Mesothelial cell of epicardium (in vitro differentiated cells): ENCODE data around the gene STKLD1. TPM values are rescaled to one million over a fixed set of nuclear protein-coding genes. Genes with fewer than 3 reads are reported as not detected.
"Not testable (repeated sequence)": the region's sequence is repeated elsewhere in the genome, so short reads cannot be mapped to it uniquely, and the experiment has no call there.

ENCODE experiments used
- DNase-seq, 2 experiments: peaks; one replicate each; pipeline ENCODE4 v3.0.0; 2021; ENCODE audit warnings: low spot score in 2 of 2; ENCODE audit not compliant: unreplicated experiment in 2 of 2
- H3K27ac Mint-ChIP-seq: 2 replicates; pipeline ENCODE4 v1.8.0; 2021; ENCODE audit warnings: mixed read lengths
- H3K27me3 Mint-ChIP-seq: 2 replicates; pipeline ENCODE4 v1.8.0; 2021; ENCODE audit warnings: low read depth, mixed read lengths
- H3K36me3 Mint-ChIP-seq: 2 replicates; pipeline ENCODE4 v1.8.0; 2021; ENCODE audit warnings: mixed read lengths
- H3K4me1 Mint-ChIP-seq: 2 replicates; pipeline ENCODE4 v1.8.0; 2021; ENCODE audit warnings: mixed read lengths
- H3K4me3 Mint-ChIP-seq: 2 replicates; pipeline ENCODE4 v1.8.0; 2021; ENCODE audit warnings: mild to moderate bottlenecking, moderate library complexity, mixed read lengths
- H3K9me3 Mint-ChIP-seq: 2 replicates; pipeline ENCODE4 v1.8.0; 2021; ENCODE audit warnings: mixed read lengths
- total RNA-seq: library from RNA; stranded (reverse); gene quantifications from 3 replicates; pipeline ENCODE4 v1.2.1, GENCODE V29; 2021
- TF ChIP-seq, protein P1 (sequence below): fragments of 200-600 bp; sonication (generic); IDR thresholded peaks from one replicate; pipeline ENCODE4 v1.5.0; 2021; ENCODE audit warnings: antibody characterized with exemption; ENCODE audit not compliant: unreplicated experiment

The STKLD1 gene
- total RNA-seq, 1 donor from 2014 or later, result 6.7 TPM

DNA sequence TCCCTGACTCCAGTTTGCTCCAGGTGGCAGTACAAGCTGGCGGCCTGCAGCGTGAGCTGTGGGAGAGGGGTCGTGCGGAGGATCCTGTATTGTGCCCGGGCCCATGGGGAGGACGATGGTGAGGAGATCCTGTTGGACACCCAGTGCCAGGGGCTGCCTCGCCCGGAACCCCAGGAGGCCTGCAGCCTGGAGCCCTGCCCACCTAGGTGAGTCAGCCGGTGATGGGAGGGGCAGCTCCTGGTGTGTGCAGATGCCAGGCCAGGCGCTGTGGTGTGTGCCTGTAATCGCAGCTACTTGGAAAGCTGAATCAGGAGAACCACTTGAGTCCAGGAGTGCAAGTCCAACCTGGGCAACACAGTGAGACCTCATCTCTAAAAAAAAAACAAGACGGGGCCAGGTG is 73.6 kb downstream of the STKLD1 start:
- Mint-ChIP-seq H3K9me3 (no peaks in the 10 kb centered on the region), H3K27ac (no peak overlapping the region), H3K4me1 (no peaks in the 10 kb centered on the region), H3K27me3 (peaks cover 9% of the 10 kb centered on the region), H3K4me3 (no peak overlapping the region), H3K36me3 (no peaks in the 10 kb centered on the region)
- DNase-seq, result no peak
- TF ChIP-seq, protein P1, sequence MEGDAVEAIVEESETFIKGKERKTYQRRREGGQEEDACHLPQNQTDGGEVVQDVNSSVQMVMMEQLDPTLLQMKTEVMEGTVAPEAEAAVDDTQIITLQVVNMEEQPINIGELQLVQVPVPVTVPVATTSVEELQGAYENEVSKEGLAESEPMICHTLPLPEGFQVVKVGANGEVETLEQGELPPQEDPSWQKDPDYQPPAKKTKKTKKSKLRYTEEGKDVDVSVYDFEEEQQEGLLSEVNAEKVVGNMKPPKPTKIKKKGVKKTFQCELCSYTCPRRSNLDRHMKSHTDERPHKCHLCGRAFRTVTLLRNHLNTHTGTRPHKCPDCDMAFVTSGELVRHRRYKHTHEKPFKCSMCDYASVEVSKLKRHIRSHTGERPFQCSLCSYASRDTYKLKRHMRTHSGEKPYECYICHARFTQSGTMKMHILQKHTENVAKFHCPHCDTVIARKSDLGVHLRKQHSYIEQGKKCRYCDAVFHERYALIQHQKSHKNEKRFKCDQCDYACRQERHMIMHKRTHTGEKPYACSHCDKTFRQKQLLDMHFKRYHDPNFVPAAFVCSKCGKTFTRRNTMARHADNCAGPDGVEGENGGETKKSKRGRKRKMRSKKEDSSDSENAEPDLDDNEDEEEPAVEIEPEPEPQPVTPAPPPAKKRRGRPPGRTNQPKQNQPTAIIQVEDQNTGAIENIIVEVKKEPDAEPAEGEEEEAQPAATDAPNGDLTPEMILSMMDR, result no peak

DNA sequence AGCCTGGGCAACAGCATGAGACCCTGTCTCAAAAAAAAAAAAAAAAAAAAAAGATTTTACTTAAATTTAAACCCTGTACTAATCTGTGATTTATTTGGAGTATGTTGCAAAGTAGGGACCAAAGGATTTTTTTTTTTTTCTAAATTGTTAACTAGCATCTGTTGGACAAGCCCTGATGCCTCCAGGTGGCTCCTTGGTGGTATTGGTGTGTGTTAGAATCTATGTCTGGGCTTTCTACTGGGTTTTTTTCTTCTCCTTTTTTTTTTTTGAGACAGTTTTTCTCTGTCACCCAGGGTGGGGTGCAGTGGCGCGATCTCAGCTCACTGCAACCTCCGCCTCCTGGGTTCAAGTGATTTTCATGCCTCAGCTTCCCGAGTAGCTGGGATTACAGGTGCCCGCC is 75.7 kb downstream of the STKLD1 start:
- H3K4me3 Mint-ChIP-seq, H3K4me1 Mint-ChIP-seq, H3K36me3 Mint-ChIP-seq, H3K9me3 Mint-ChIP-seq, H3K27me3 Mint-ChIP-seq, DNase-seq, H3K27ac Mint-ChIP-seq: not testable (repeated sequence)

DNA sequence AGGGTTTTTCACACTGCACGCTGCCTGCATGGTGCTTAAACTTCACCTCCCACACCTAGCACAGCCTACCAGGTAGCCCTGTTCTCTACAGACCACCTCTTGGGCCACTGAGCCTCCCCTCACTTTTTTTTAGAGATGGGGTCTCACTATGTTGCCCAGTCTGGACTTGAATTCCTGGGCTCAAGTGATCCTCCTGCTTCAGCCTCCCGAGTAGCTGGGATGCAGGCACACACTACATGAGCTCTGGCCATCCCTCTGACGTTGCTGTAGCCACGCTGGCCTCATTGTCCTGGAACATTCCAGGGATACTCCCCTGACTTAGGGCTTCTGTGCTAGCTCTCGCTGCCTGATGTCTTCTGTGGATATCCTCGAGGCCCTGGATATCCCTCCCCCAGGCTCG is 76.4 kb downstream of the STKLD1 start:
- TF ChIP-seq, protein P1, result no peak
- Mint-ChIP-seq H3K9me3 (no peaks in the 10 kb centered on the region), H3K27ac (no peak overlapping the region), H3K4me1 (no peaks in the 10 kb centered on the region), H3K27me3 (no peaks in the 10 kb centered on the region), H3K36me3 (no peaks in the 10 kb centered on the region), H3K4me3 (no peak overlapping the region)
- no peak for DNase-seq

DNA sequence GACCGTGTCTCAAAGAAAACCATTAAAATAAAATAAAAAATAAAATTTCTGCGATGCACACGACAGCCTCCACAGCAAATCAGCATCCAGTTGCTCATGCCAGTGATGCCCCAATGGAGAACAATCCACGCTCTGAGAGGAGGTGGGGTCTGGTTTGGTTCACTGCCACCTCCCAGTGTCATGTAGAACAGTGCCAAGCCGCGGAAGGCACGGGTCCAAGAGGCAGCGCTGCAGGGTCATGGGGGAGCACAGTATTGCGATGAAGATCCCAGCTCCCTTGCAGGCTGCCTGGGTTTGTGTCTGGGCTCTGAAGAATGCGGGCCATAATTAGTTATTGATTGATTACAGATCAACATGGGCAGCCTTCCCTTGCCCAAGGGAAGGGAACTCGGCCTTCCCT is 77.5 kb downstream of the STKLD1 start:
- no peak for DNase-seq
- H3K9me3 Mint-ChIP-seq, result no peaks in the 10 kb centered on the region
- TF ChIP-seq, protein P1, result no peak
- no peaks in the 10 kb centered on the region for H3K36me3 Mint-ChIP-seq
- H3K4me3 Mint-ChIP-seq, result no peak overlapping the region
- H3K27me3 Mint-ChIP-seq, result no peaks in the 10 kb centered on the region
- H3K4me1 Mint-ChIP-seq, result no peaks in the 10 kb centered on the region
- no peak overlapping the region for H3K27ac Mint-ChIP-seq

DNA sequence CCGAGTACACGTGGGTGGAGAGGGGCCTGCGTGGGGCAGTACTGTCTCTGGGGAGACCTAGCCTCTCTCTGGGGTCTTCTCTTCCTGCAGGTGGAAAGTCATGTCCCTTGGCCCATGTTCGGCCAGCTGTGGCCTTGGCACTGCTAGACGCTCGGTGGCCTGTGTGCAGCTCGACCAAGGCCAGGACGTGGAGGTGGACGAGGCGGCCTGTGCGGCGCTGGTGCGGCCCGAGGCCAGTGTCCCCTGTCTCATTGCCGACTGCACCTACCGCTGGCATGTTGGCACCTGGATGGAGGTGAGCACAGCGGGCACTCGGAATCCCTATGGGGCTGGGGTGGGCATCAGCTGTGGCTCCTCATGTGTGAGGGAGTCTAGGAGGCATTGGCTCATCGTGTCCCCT is 78.2 kb downstream of the STKLD1 start:
- no peaks in the 10 kb centered on the region for H3K27me3 Mint-ChIP-seq
- TF ChIP-seq, protein P1, result no peak
- H3K27ac Mint-ChIP-seq, result no peak overlapping the region
- no peak for DNase-seq
- peaks cover 2% of the 10 kb centered on the region for H3K4me1 Mint-ChIP-seq
- no peak overlapping the region for H3K4me3 Mint-ChIP-seq
- no peaks in the 10 kb centered on the region for H3K36me3 Mint-ChIP-seq
- H3K9me3 Mint-ChIP-seq, result no peaks in the 10 kb centered on the region

DNA sequence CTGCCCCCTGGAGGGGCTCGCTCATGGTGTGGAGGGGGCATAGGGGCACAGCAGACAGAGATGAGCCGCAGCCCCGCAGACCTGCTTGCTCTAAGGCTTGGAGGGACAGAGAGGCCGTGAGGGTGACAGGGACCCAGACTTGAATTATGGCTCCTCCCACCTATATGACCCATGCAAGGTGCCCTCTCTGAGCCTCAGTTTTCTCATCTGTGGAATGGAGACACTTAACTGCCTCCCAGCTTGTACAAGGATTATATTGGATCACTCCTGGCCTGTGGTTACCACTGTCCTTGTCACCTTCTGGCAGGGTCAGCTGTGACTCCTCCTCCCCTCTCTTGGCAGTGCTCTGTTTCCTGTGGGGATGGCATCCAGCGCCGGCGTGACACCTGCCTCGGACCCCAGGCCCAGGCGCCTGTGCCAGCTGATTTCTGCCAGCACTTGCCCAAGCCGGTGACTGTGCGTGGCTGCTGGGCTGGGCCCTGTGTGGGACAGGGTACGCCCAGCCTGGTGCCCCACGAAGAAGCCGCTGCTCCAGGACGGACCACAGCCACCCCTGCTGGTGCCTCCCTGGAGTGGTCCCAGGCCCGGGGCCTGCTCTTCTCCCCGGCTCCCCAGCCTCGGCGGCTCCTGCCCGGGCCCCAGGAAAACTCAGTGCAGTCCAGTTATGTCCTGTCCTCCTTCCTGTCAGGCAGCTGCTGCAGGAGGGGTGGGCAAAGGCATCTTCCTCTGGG is 78.9 kb downstream of the STKLD1 start:
- Mint-ChIP-seq H3K4me1 (peaks cover 2% of the 10 kb centered on the region), H3K27ac (no peak overlapping the region), H3K9me3 (no peaks in the 10 kb centered on the region), H3K4me3 (no peak overlapping the region), H3K27me3 (no peaks in the 10 kb centered on the region), H3K36me3 (no peaks in the 10 kb centered on the region)
- DNase-seq, result no peak
- TF ChIP-seq, protein P1, result no peak

Other genes starting within 250 kb of the STKLD1 start
- gene GBGT1, start 212.5 kb upstream of the STKLD1 start, total RNA-seq, result 29.1 to 32.8 TPM (median 31.8 TPM) in 3 replicates
- not detected in 3 replicates for gene OBP2B, start 167.1 kb upstream of the STKLD1 start, total RNA-seq
- 2.0 to 3.2 TPM (median 2.3 TPM) in 3 replicates for gene ABO, start 101.2 kb upstream of the STKLD1 start, total RNA-seq
- gene SURF6, start 40.2 kb upstream of the STKLD1 start, total RNA-seq, result 22.8 to 25.6 TPM (median 24.9 TPM) in 3 replicates
- 35.1 to 39.4 TPM (median 36.0 TPM) in 3 replicates for gene MED22, start 28.2 kb upstream of the STKLD1 start, total RNA-seq
- 2,220 to 2,356 TPM (median 2,311 TPM) in 3 replicates for gene RPL7A, start 28.1 kb upstream of the STKLD1 start, total RNA-seq
- 29.4 to 31.4 TPM (median 30.0 TPM) in 3 replicates for gene SURF1, start 19.9 kb upstream of the STKLD1 start, total RNA-seq
- 10.3 to 12.7 TPM (median 12.1 TPM) in 3 replicates for gene SURF2, start 19.8 kb upstream of the STKLD1 start, total RNA-seq
- 147 to 152 TPM (median 149 TPM) in 3 replicates for gene SURF4, start 306 bp upstream of the STKLD1 start, total RNA-seq
- 26.1 to 28.2 TPM (median 27.0 TPM) in 3 replicates for gene REXO4, start 41.6 kb downstream of the STKLD1 start, total RNA-seq
- 20.7 to 21.6 TPM (median 21.3 TPM) in 3 replicates for gene ADAMTS13, start 46.0 kb downstream of the STKLD1 start, total RNA-seq
- 35.4 to 44.5 TPM (median 40.2 TPM) in 3 replicates for gene CACFD1, start 83.6 kb downstream of the STKLD1 start, total RNA-seq
- 8.2 to 9.0 TPM (median 8.2 TPM) in 3 replicates for gene SLC2A6, start 102.7 kb downstream of the STKLD1 start, total RNA-seq
- gene MYMK, start 148.6 kb downstream of the STKLD1 start, total RNA-seq, result not detected in 3 replicates
- 6.2 to 7.0 TPM (median 6.5 TPM) in 3 replicates for gene ADAMTSL2, start 158.3 kb downstream of the STKLD1 start, total RNA-seq
- 0.22 to 0.72 TPM (median 0.72 TPM) in 3 replicates for gene FAM163B, start 233.0 kb downstream of the STKLD1 start, total RNA-seq